ENCODE results near the gene DYRK3. TPM values are rescaled to one million over a fixed set of nuclear protein-coding genes. Genes with fewer than 3 reads are reported as not detected.

The DYRK3 gene
- total RNA-seq, 1 experiment from 2014 or later: 7.1 TPM

DNA sequence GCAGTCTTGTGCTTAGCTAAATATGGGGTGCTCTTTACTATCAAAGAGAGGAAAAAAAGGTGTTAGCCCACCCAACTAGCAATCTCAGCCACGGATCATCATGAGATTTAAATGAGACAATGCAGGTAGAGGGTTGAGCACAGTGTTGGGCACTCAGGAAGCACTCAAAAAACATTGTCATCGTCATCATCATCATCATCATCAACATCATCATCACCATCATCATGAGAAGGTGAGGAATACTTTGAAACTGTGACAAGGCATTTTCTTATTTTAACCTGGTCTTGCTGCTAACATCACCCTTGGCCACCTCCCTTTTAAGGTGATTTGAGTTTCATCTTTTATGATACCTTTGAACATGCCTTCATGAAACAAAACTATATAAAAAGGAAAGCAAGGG lies 46.0 kb downstream of the DYRK3 start:
- Histone ChIP-seq H3K4me3 (replicated peaks in 1 of 2; ENCODE audit: low read depth in 1 of 2, low read length in 2 of 2) (no peak overlapping the region), H3K9me3 (ENCODE audit: control insufficient read depth in 1 of 2, insufficient read depth in 1 of 2, low read depth in 1 of 2, low read length in 2 of 2) (no peaks in the 10 kb centered on the region), H3K9ac (ENCODE audit: low read length) (no peak overlapping the region), H3K27ac (ENCODE audit: low read depth, low read length) (no peak overlapping the region), H4K20me1 (ENCODE audit: insufficient read depth) (no peaks in the 10 kb centered on the region; the same call in 1 of the 2 replicates), H3K79me2 (ENCODE audit: insufficient read depth, low read length) (peaks cover 8% of the 10 kb centered on the region), H3K9me2 (ENCODE audit: insufficient read depth) (no peaks in the 10 kb centered on the region), H3K36me3 (ENCODE audit: control insufficient read depth in 1 of 2, insufficient read depth in 2 of 2, low read length in 2 of 2) (no peaks in the 10 kb centered on the region), H2AFZ (ENCODE audit: low read depth, low read length, poor library complexity, severe bottlenecking) (no peak overlapping the region), H3K4me2 (ENCODE audit: low read length) (no peak overlapping the region), H3K4me1 (ENCODE audit: control insufficient read depth in 1 of 2, insufficient read depth in 2 of 2, low read length in 2 of 2) (peaks cover 0 to 11% of the 10 kb centered on the region in 2 experiments; a peak in 2 of 4 replicates), H3K27me3 (ENCODE audit: insufficient read depth, low read length) (peaks cover 5% of the 10 kb centered on the region; the same call in 1 of the 2 replicates)
- intact Hi-C loops (cut with micrococcal nuclease): no loop called here
- ChIA-PET POLR2A (no interaction called here), CTCF (no interaction called here), RAD21 (ENCODE audit: low non-redundant PET in 1 of 2, low total read pairs in 2 of 2, uncharacterized antibody in 2 of 2, unreplicated experiment in 2 of 2) (no interaction called here)
- DNase-seq (ENCODE audit: low read depth, low spot score) (no peak), ATAC-seq (no peak)
- BruUV-seq (replicated peaks): no TSS peak
- TF ChIP-seq TCF7L2 (IDR thresholded peaks at IDR 0.05; ENCODE audit: borderline replicate concordance, extremely low read depth, insufficient read depth, insufficient read length): no peak
- TF ChIP-seq, protein P1, sequence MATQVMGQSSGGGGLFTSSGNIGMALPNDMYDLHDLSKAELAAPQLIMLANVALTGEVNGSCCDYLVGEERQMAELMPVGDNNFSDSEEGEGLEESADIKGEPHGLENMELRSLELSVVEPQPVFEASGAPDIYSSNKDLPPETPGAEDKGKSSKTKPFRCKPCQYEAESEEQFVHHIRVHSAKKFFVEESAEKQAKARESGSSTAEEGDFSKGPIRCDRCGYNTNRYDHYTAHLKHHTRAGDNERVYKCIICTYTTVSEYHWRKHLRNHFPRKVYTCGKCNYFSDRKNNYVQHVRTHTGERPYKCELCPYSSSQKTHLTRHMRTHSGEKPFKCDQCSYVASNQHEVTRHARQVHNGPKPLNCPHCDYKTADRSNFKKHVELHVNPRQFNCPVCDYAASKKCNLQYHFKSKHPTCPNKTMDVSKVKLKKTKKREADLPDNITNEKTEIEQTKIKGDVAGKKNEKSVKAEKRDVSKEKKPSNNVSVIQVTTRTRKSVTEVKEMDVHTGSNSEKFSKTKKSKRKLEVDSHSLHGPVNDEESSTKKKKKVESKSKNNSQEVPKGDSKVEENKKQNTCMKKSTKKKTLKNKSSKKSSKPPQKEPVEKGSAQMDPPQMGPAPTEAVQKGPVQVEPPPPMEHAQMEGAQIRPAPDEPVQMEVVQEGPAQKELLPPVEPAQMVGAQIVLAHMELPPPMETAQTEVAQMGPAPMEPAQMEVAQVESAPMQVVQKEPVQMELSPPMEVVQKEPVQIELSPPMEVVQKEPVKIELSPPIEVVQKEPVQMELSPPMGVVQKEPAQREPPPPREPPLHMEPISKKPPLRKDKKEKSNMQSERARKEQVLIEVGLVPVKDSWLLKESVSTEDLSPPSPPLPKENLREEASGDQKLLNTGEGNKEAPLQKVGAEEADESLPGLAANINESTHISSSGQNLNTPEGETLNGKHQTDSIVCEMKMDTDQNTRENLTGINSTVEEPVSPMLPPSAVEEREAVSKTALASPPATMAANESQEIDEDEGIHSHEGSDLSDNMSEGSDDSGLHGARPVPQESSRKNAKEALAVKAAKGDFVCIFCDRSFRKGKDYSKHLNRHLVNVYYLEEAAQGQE (IDR thresholded peaks at IDR 0.05; ENCODE audit: low read depth): no peak

DNA sequence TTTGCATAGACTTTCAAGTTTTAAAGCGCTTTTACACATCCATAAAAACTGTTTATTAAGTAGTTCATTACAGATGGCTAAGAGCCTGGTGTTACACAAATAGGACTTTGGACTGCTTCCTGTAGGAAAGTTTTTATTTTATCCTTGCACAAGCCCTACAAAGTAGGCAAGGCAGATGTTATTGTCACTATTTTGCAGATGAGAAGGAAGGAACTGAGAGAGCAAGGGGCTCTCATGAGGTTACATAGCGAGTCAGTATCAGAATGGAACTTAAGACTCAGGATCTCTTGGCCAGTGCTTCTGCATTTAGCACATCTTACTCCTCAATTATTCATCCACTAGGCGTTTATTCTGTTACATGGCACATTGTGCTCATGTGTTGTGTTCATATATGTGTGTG lies 46.8 kb downstream of the DYRK3 start:
- Histone ChIP-seq H3K27me3 (ENCODE audit: insufficient read depth, low read length) (peaks cover 5% of the 10 kb centered on the region; the same call in 1 of the 2 replicates), H3K9me2 (ENCODE audit: insufficient read depth) (no peaks in the 10 kb centered on the region), H4K20me1 (ENCODE audit: insufficient read depth) (no peaks in the 10 kb centered on the region; the same call in 1 of the 2 replicates), H3K9me3 (ENCODE audit: control insufficient read depth in 1 of 2, insufficient read depth in 1 of 2, low read depth in 1 of 2, low read length in 2 of 2) (no peaks in the 10 kb centered on the region), H3K27ac (ENCODE audit: low read depth, low read length) (no peak overlapping the region), H3K79me2 (ENCODE audit: insufficient read depth, low read length) (peaks cover 16% of the 10 kb centered on the region), H3K4me3 (replicated peaks in 1 of 2; ENCODE audit: low read depth in 1 of 2, low read length in 2 of 2) (no peak overlapping the region), H3K36me3 (ENCODE audit: control insufficient read depth in 1 of 2, insufficient read depth in 2 of 2, low read length in 2 of 2) (no peaks in the 10 kb centered on the region), H3K4me2 (ENCODE audit: low read length) (no peak overlapping the region), H3K4me1 (ENCODE audit: control insufficient read depth in 1 of 2, insufficient read depth in 2 of 2, low read length in 2 of 2) (peaks cover 6 to 19% of the 10 kb centered on the region in 2 experiments), H3K9ac (ENCODE audit: low read length) (no peak overlapping the region), H2AFZ (ENCODE audit: low read depth, low read length, poor library complexity, severe bottlenecking) (no peak overlapping the region)
- DNase-seq (ENCODE audit: low read depth, low spot score) (no peak), ATAC-seq (no peak)
- ChIA-PET RAD21 (ENCODE audit: low non-redundant PET in 1 of 2, low total read pairs in 2 of 2, uncharacterized antibody in 2 of 2, unreplicated experiment in 2 of 2) (no interaction called here), POLR2A (no interaction called here), CTCF (no interaction called here)
- intact Hi-C loops (cut with micrococcal nuclease): no loop called here
- TF ChIP-seq POLR2AphosphoS5 (IDR thresholded peaks at IDR 0.05; ENCODE audit: low read depth, low read length) (no peak), SRF (IDR thresholded peaks at IDR 0.05; ENCODE audit: low read depth) (no peak), ZNF274 (IDR thresholded peaks at IDR 0.05; ENCODE audit: low read depth, low read length) (no peak), SIN3A (IDR thresholded peaks at IDR 0.05; ENCODE audit: low read depth) (no peak), EZH2 (IDR thresholded peaks at IDR 0.05) (no peak), TCF7L2 (IDR thresholded peaks at IDR 0.05; ENCODE audit: borderline replicate concordance, extremely low read depth, insufficient read depth, insufficient read length) (no peak), YY1 (IDR thresholded peaks at IDR 0.05; ENCODE audit: extremely low read depth, insufficient replicate concordance, low read depth, low read length) (no peak)
- no TSS peak for BruUV-seq (replicated peaks)

All from HCT116 (cell line).